Smooth muscle cell (in vitro differentiated cells): ENCODE measurements around the gene TEF. TPM values are rescaled to one million over a fixed set of nuclear protein-coding genes. Genes with fewer than 3 reads are reported as not detected.

Source experiments
- DNase-seq: peaks from one replicate; lab custom pipeline; 2025; ENCODE audit not compliant: unreplicated experiment; lab: John Stamatoyannopoulos, UW
- H2AFZ ChIP-seq: fragments of 200-600 bp; sonication (generic); 2 replicates; pipeline ENCODE4 v1.6.0; 2016; ENCODE audit warnings: antibody characterized with exemption, low read depth, mild to moderate bottlenecking
- H3F3A ChIP-seq: fragments of 200-600 bp; sonication (generic); 2 replicates; pipeline ENCODE4 v1.6.0; 2017; ENCODE audit warnings: antibody characterized with exemption, low read depth
- H3K27ac ChIP-seq: fragments of 200-600 bp; sonication (generic); 2 replicates; pipeline ENCODE4 v1.5.1; 2016; ENCODE audit warnings: low read depth, mild to moderate bottlenecking
- H3K27me3 ChIP-seq: fragments of 200-600 bp; sonication (generic); 2 replicates; pipeline ENCODE4 v1.6.1; 2016; ENCODE audit warnings: low read depth, mild to moderate bottlenecking
- H3K36me3 ChIP-seq: fragments of 200-600 bp; sonication (generic); 2 replicates; pipeline ENCODE4 v1.5.1; 2016; ENCODE audit warnings: low read depth
- H3K4me1 ChIP-seq: fragments of 200-600 bp; sonication (generic); 2 replicates; pipeline ENCODE4 v1.5.1; 2016; ENCODE audit warnings: low read depth
- H3K4me2 ChIP-seq: fragments of 200-600 bp; sonication (generic); 2 replicates; pipeline ENCODE4 v1.6.0; 2016; ENCODE audit warnings: mild to moderate bottlenecking
- H3K4me3 ChIP-seq: fragments of 200-600 bp; sonication (generic); 2 replicates; pipeline ENCODE4 v1.5.1; 2016; ENCODE audit warnings: mild to moderate bottlenecking
- H3K79me2 ChIP-seq: fragments of 200-600 bp; sonication (generic); 2 replicates; pipeline ENCODE4 v1.6.0; 2016; ENCODE audit warnings: low read depth, mild to moderate bottlenecking
- H3K9ac ChIP-seq: fragments of 200-600 bp; sonication (generic); 2 replicates; pipeline ENCODE4 v1.6.0; 2016; ENCODE audit warnings: low read depth
- H3K9me3 ChIP-seq: fragments of 200-600 bp; sonication (generic); replicated peaks from 2 replicates; pipeline ENCODE4 v1.5.1; 2016; ENCODE audit warnings: low read depth
- H4K20me1 ChIP-seq: fragments of 200-600 bp; sonication (generic); 2 replicates; pipeline ENCODE4 v1.6.0; 2016; ENCODE audit warnings: low read depth
- CTCF ChIP-seq: fragments of 200-600 bp; sonication (generic); IDR thresholded peaks from 2 replicates; pipeline ENCODE4 v1.5.1; 2017; ENCODE audit warnings: borderline replicate concordance, mild to moderate bottlenecking, antibody characterized with exemption; ENCODE audit not compliant: insufficient read depth, poor library complexity, severe bottlenecking
- WGBS: methylation state at CpG from one replicate; pipeline ENCODE4 v1.1.7; 2016; ENCODE audit warnings: low lambda C conversion rate; 5-methylcytosine and 5-hydroxymethylcytosine counted together
- polyA plus RNA-seq: library from polyadenylated mRNA; unstranded; fragments of >200 nt; fragmentation: Nextera tagmentation; extraction: Ambion mirVana; gene quantifications from 2 replicates; pipeline ENCODE4 v1.2.1, GENCODE V29; 2016
- total RNA-seq: library from RNA; depleted of rRNA; stranded (reverse); fragments of >200 nt; gene quantifications from 2 replicates; pipeline ENCODE4 v1.2.3, GENCODE V29; 2014

The TEF gene
- total and polyA plus RNA-seq, 2 experiments from 2014 or later = 6.4 to 7.6 TPM

- Histone ChIP-seq H3K9me3 (no peaks in the 10 kb centered on the region), H3K4me3 (no peak overlapping the region), H3K4me2 (no peak overlapping the region), H3K36me3 (no peaks in the 10 kb centered on the region), H3F3A (no peaks in the 10 kb centered on the region), H3K9ac (no peak overlapping the region), H2AFZ (no peak overlapping the region), H3K79me2 (no peaks in the 10 kb centered on the region), H3K27ac (no peak overlapping the region), H3K4me1 (peaks cover 10% of the 10 kb centered on the region), H4K20me1 (no peaks in the 10 kb centered on the region), H3K27me3 (no peaks in the 10 kb centered on the region)
- no peak for DNase-seq
- no peak for TF ChIP-seq CTCF
- 95% methylated on average over 13 of the region's 13 CpGs for WGBS
Measured at GRCh38 chr22:41417622-41418390, 36.1 kb downstream of the TEF start.

GRCh38 chr22:41418717-41419116 is 37.0 kb downstream of the TEF start:
- H3F3A ChIP-seq = no peaks in the 10 kb centered on the region
- H4K20me1 ChIP-seq = no peaks in the 10 kb centered on the region
- TF ChIP-seq CTCF = no peak
- 93% methylated on average over 9 of the region's 9 CpGs for WGBS
- H3K4me3 ChIP-seq = no peak overlapping the region
- H3K79me2 ChIP-seq = no peaks in the 10 kb centered on the region
- H3K27ac ChIP-seq = no peak overlapping the region
- DNase-seq = no peak
- H3K36me3 ChIP-seq = no peaks in the 10 kb centered on the region
- H3K9me3 ChIP-seq = no peaks in the 10 kb centered on the region
- H3K9ac ChIP-seq = no peak overlapping the region
- H2AFZ ChIP-seq = no peak overlapping the region
- H3K4me1 ChIP-seq = peaks cover 7% of the 10 kb centered on the region
- no peaks in the 10 kb centered on the region for H3K27me3 ChIP-seq
- H3K4me2 ChIP-seq = no peak overlapping the region

GRCh38 chr22:41425660-41426365 is 44.1 kb downstream of the TEF start:
- H3K27me3 ChIP-seq = no peaks in the 10 kb centered on the region
- DNase-seq = no peak
- H3K27ac ChIP-seq = no peak overlapping the region
- WGBS = 71% methylated on average over 9 of the region's 9 CpGs
- H3K4me2 ChIP-seq = no peak overlapping the region
- peaks cover 10% of the 10 kb centered on the region for H4K20me1 ChIP-seq
- H3K9ac ChIP-seq = no peak overlapping the region
- H3K36me3 ChIP-seq = no peaks in the 10 kb centered on the region
- H3K9me3 ChIP-seq = no peaks in the 10 kb centered on the region
- H3K4me1 ChIP-seq = no peaks in the 10 kb centered on the region
- no peak overlapping the region for H2AFZ ChIP-seq
- no peaks in the 10 kb centered on the region for H3K79me2 ChIP-seq
- TF ChIP-seq CTCF = no peak
- no peak overlapping the region for H3K4me3 ChIP-seq
- no peaks in the 10 kb centered on the region for H3F3A ChIP-seq
